ENCODE measurements around the gene SAA4. TPM values are rescaled to one million over a fixed set of nuclear protein-coding genes. Genes with fewer than 3 reads are reported as not detected.

The SAA4 gene, protein sequence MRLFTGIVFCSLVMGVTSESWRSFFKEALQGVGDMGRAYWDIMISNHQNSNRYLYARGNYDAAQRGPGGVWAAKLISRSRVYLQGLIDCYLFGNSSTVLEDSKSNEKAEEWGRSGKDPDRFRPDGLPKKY
- total RNA-seq = not detected in 2 replicates

DNA sequence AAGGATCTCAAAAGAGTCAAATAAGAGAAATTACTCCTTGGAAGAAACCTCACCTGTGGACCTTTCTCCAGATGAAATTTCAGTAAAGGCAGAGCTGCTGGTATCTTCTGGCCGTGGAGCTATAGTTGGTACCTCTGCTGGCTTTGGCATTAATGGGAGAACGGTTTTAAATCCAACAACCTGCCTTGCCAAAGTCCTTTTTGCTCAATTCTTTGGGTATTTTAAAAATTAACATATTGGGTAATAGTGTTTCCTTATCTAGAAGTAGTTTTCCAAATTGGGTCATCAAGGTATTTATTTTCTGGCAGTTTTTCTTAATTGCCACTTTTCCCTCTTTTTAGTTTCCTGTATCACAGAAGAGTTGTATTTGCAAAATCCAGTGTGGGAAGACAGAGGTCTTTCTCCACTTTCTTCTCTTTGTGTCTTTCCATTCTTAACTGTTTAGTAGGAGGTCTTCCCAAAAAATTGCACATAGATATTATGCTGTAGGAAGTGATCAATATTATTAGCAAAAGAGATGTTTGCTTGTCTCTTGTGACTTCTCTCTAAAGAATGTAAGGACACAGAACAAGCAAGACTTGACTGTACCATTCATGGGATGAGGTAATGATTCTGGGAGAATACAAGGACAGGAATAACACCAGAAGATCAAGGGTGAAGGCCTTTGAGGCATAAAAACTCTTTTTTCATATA, at the start of gene SAA4:
TSS of gene SAA4 (minus strand) at position 139 of the 693 bp plus-strand sequence. CDS start 876 bp downstream, outside the sequence.

DNA sequence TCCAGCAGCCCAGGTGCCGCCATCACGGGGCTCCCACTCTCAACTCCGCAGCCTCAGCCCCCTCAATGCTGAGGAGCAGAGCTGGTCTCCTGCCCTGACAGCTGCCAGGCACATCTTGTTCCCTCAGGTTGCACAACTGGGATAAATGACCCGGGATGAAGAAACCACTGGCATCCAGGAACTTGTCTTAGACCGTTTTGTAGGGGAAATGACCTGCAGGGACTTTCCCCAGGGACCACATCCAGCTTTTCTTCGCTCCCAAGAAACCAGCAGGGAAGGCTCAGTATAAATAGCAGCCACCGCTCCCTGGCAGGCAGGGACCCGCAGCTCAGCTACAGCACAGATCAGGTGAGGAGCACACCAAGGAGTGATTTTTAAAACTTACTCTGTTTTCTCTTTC, 29.3 kb upstream of the SAA4 start, which contains the start of gene SAA1:
TSS of gene SAA1 (plus strand) at position 316 of the 400 bp plus-strand sequence. CDS start 624 bp downstream, outside the sequence.

DNA sequence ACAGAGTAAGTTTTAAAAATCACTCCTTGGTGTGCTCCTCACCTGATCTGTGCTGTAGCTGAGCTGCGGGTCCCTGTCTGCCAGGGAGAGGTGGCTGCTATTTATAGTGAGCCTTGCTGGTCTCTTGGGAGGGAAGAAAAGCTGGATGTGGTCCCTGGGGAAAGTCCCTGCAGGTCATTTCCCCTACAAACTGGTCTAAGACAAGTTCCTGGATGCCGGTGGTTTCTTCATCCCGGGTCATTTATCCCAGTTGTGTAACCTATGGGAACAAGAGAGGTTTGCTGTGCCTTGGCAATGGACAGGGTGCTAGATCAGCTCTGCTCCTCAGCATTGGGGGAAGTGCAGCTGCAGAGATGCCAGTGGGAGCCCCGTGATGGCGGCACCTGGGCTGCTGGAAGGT, 12.0 kb upstream of the SAA4 start, which contains the start of gene SAA2:
TSS of gene SAA2 (minus strand) at position 108 of the 400 bp plus-strand sequence. CDS start 657 bp downstream, outside the sequence.

Other genes with a start within 250 kb of the SAA4 start
- 20.5 and 25.1 TPM in 2 replicates for gene SERGEF, start 223.8 kb downstream of the SAA4 start, total RNA-seq
- under 0.01 TPM in 2 replicates for gene TPH1, start 190.5 kb downstream of the SAA4 start, total RNA-seq
- 10.8 and 21.8 TPM in 2 replicates for gene SAAL1, start 130.7 kb downstream of the SAA4 start, total RNA-seq
- not detected in 2 replicates for gene MRGPRX3, start 104.2 kb downstream of the SAA4 start, total RNA-seq
- not detected in 2 replicates for gene MRGPRX4, start 64.0 kb downstream of the SAA4 start, total RNA-seq
- not detected in 2 replicates for gene SAA2, start 11.9 kb upstream of the SAA4 start, total RNA-seq
- gene SAA1, start 29.5 kb upstream of the SAA4 start, total RNA-seq = not detected in 2 replicates
- 39.0 and 39.7 TPM in 2 replicates for gene HPS5, start 85.3 kb upstream of the SAA4 start, total RNA-seq
- gene GTF2H1, start 85.8 kb upstream of the SAA4 start, total RNA-seq = 91.8 and 95.4 TPM in 2 replicates
- 484 and 1,145 TPM in 2 replicates for gene LDHA, start 157.8 kb upstream of the SAA4 start, total RNA-seq
- gene LDHC, start 175.5 kb upstream of the SAA4 start, total RNA-seq = 0.50 TPM in 1 of 2 replicates, not detected in the other
- not detected in 2 replicates for gene LDHAL6A, start 219.1 kb upstream of the SAA4 start, total RNA-seq

Data from smooth muscle cell of trachea (primary cell).